Naive thymus-derived CD8-positive, alpha-beta T cell (primary cell): ENCODE measurements around the gene SETD5. TPM values are rescaled to one million over a fixed set of nuclear protein-coding genes. Genes with fewer than 3 reads are reported as not detected.

Experiments used
- ATAC-seq, 2 donors: fragments of 150-1000 bp; cut with Tn5 transposase in 1 of 2; sonication (Bioruptor Pico), chemical (Tn5 transposase) in 1 of 2; 1 replicate in 1 of 2; 2 replicates in 1 of 2; pipeline ENCODE4 v1.10.0; 2021; ENCODE audit warnings: mild to moderate bottlenecking in 2 of 2, moderate library complexity in 2 of 2
- POLR2A ChIA-PET: fragments of 350-600 bp; sonication (Branson Sonifier 250); formaldehyde crosslinking; loops from one replicate; lab custom pipeline; 2021; ENCODE audit warnings: antibody characterized with exemption; lab: Charles Lee
- DNase-seq, 10 donors: peaks; one replicate each; pipeline versions ENCODE4 v3.0.0 to v3.0.0-alpha.2; 2020 to 2022
- H3K27ac Mint-ChIP-seq, 10 donors: one replicate each; pipeline ENCODE4 v1.8.0; 2020 to 2022; ENCODE audit warnings: mild to moderate bottlenecking in 10 of 10, mixed read lengths in 10 of 10, moderate library complexity in 4 of 10, inconsistent platforms in 1 of 10
- H3K27me3 Mint-ChIP-seq, 5 donors: one replicate each; pipeline ENCODE4 v1.8.0; 2021 to 2022; ENCODE audit warnings: mixed read lengths in 5 of 5
- H3K36me3 Mint-ChIP-seq, 3 donors: one replicate each; pipeline ENCODE4 v1.8.0; 2020 to 2022; ENCODE audit warnings: mixed read lengths in 3 of 3, mild to moderate bottlenecking in 2 of 3, inconsistent platforms in 1 of 3
- H3K4me1 Mint-ChIP-seq, 4 donors: one replicate each; pipeline ENCODE4 v1.8.0; 2021 to 2022; ENCODE audit warnings: mixed read lengths in 4 of 4
- H3K4me3 Mint-ChIP-seq, 10 donors: one replicate each; pipeline ENCODE4 v1.8.0; 2020 to 2022; ENCODE audit warnings: mild to moderate bottlenecking in 10 of 10, mixed read lengths in 10 of 10, moderate library complexity in 6 of 10, inconsistent platforms in 1 of 10
- H3K9me3 Mint-ChIP-seq, 9 donors: one replicate each; pipeline ENCODE4 v1.8.0; 2020 to 2022; ENCODE audit warnings: mixed read lengths in 9 of 9, mild to moderate bottlenecking in 3 of 9, inconsistent platforms in 1 of 9, moderate library complexity in 1 of 9
- polyA plus RNA-seq, 3 donors: library from polyadenylated mRNA; unstranded; fragments of 300-500 nt; fragmentation: Illumina TruSeq; gene quantifications; one replicate each; pipeline ENCODE4 v1.2.3, GENCODE V29; 2021
- total RNA-seq, 8 experiments: library from RNA in 2 of 8; stranded (reverse) in 2 of 8; gene quantifications; one replicate each; pipeline ENCODE4 v1.2.3 and lab custom pipeline; 2021 to 2026

SETD5 gene
- total and polyA plus RNA-seq, 5 experiments from 2014 or later: 16.0 to 146 (median 43.0) TPM

- Mint-ChIP-seq H3K27ac (no peak overlapping the region), H3K9me3 (no peaks in the 10 kb centered on the region), H3K36me3 (no peaks in the 10 kb centered on the region), H3K4me1 (peaks cover 0 to 8% (median under 1%) of the 10 kb centered on the region in 4 donors), H3K27me3 (peaks cover 13 to 40% (median 25%) of the 10 kb centered on the region in 5 donors), H3K4me3 (no peak overlapping the region)
- ATAC-seq: no peak
- no peak for DNase-seq
- POLR2A ChIA-PET: no interaction called here
These were observed 111.4 kb downstream of the SETD5 start for GRCh38 chr3:9508781-9509180.

GRCh38 chr3:9512456-9513045 is 115.1 kb downstream of the SETD5 start:
- H3K9me3 Mint-ChIP-seq: no peaks in the 10 kb centered on the region
- DNase-seq (no peak), ATAC-seq (no peak)
- peaks cover 0 to 8% (median under 1%) of the 10 kb centered on the region in 4 donors for H3K4me1 Mint-ChIP-seq
- peaks cover 10 to 26% (median 21%) of the 10 kb centered on the region in 5 donors for H3K27me3 Mint-ChIP-seq
- POLR2A ChIA-PET: no interaction called here
- H3K27ac Mint-ChIP-seq: no peak overlapping the region
- no peak overlapping the region for H3K4me3 Mint-ChIP-seq
- H3K36me3 Mint-ChIP-seq: no peaks in the 10 kb centered on the region

- H3K27me3 Mint-ChIP-seq: peaks cover 7 to 19% (median 11%) of the 10 kb centered on the region in 5 donors
- DNase-seq (no peak), ATAC-seq (no peak)
- H3K36me3 Mint-ChIP-seq: no peaks in the 10 kb centered on the region
- no peak overlapping the region for H3K27ac Mint-ChIP-seq
- no peak overlapping the region for H3K4me3 Mint-ChIP-seq
- no peaks in the 10 kb centered on the region for H3K9me3 Mint-ChIP-seq
- H3K4me1 Mint-ChIP-seq: peaks cover 0 to 3% (median under 1%) of the 10 kb centered on the region in 4 donors
- POLR2A ChIA-PET: no interaction called here
These were observed 116.9 kb downstream of the SETD5 start for GRCh38 chr3:9514306-9514705.

GRCh38 chr3:9514956-9515355 is 117.5 kb downstream of the SETD5 start:
- Mint-ChIP-seq H3K4me3 (no peak overlapping the region), H3K4me1 (no peaks in the 10 kb centered on the region), H3K36me3 (no peaks in the 10 kb centered on the region), H3K9me3 (no peaks in the 10 kb centered on the region), H3K27ac (no peak overlapping the region), H3K27me3 (peaks cover 6 to 20% (median 11%) of the 10 kb centered on the region in 5 donors)
- POLR2A ChIA-PET: no interaction called here
- no peak for DNase-seq
- no peak for ATAC-seq

GRCh38 chr3:9525078-9525477 is 127.7 kb downstream of the SETD5 start:
- Mint-ChIP-seq H3K9me3 (peaks cover 0 to 12% (median 4%) of the 10 kb centered on the region in 9 donors), H3K27ac (no peak overlapping the region), H3K27me3 (peaks cover 22 to 44% (median 29%) of the 10 kb centered on the region in 5 donors), H3K4me3 (no peak overlapping the region), H3K4me1 (no peaks in the 10 kb centered on the region), H3K36me3 (peaks cover 0 to 13% (median 2%) of the 10 kb centered on the region in 3 donors)
- DNase-seq (no peak), ATAC-seq (no peak)
- POLR2A ChIA-PET: no interaction called here

Other genes with a start within 250 kb of the SETD5 start
- gene SRGAP3, start 148.0 kb upstream of the SETD5 start, total RNA-seq: 1 to 10 TPM; 1.8 to 2.4 TPM
- 1 to 10 TPM in 2 of 3 donors, under 1 TPM in 1; 0.73 to 2.5 (median 1.1) TPM for gene SRGAP3, start 148.0 kb upstream of the SETD5 start, polyA plus RNA-seq
- 10 to 100 TPM; 42.6 to 43.3 TPM for gene THUMPD3, start 34.6 kb upstream of the SETD5 start, total RNA-seq
- 10 to 100 TPM; 22.7 to 30.8 (median 23.5) TPM for gene THUMPD3, start 34.6 kb upstream of the SETD5 start, polyA plus RNA-seq
- gene LHFPL4, start 156.2 kb downstream of the SETD5 start, total RNA-seq: not detected
- under 1 TPM in 2 of 3 donors, not detected in 1; 0.06 to 0.14 TPM for gene LHFPL4, start 156.2 kb downstream of the SETD5 start, polyA plus RNA-seq